ENCODE results near the gene C16orf89. TPM values are rescaled to one million over a fixed set of nuclear protein-coding genes. Genes with fewer than 3 reads are reported as not detected.
"Not testable (repeated sequence)": the region's sequence is repeated elsewhere in the genome, so short reads cannot be mapped to it uniquely, and the experiment has no call there.

C16orf89 gene
- total RNA-seq, 4 donors from 2014 or later, result not detected

GRCh38 chr16:5045499-5046115 lies 20.1 kb downstream of the C16orf89 start:
- TF ChIP-seq POLR2A (IDR thresholded peaks at IDR 0.05) (no peak), CTCF (IDR thresholded peaks at IDR 0.05 in 4 of 5, conservative IDR thresholded peaks at IDR 0.05 in 1 of 5) (no peak)
- intact Hi-C loops (cut with DNase I; ENCODE audit: low total_unique reads) (no loop called here), in situ Hi-C loops (cut with MboI; ENCODE audit: low sequenced_read_pairs in 4 of 4) (no loop called here)
- Histone ChIP-seq H3K4me3 (no peak overlapping the region), H3K27ac (no peak overlapping the region), H3K9me3 (no peaks in the 10 kb centered on the region), H3K36me3 (no peaks in the 10 kb centered on the region), H3K27me3 (no peaks in the 10 kb centered on the region), H3K4me1 (no peaks in the 10 kb centered on the region)
- DNase-seq, result no peak
- ATAC-seq, result no peak

- H3K9me3 ChIP-seq; H3K27ac ChIP-seq; in situ Hi-C loops (cut with MboI; ENCODE audit: low sequenced_read_pairs in 4 of 4); intact Hi-C loops (cut with DNase I; ENCODE audit: low total_unique reads); H3K4me3 ChIP-seq; H3K36me3 ChIP-seq; H3K27me3 ChIP-seq; ATAC-seq; DNase-seq; H3K4me1 ChIP-seq: not testable (repeated sequence)
Measured at GRCh38 chr16:5044581-5044980, 21.2 kb downstream of the C16orf89 start.

- in situ Hi-C loops (cut with MboI; ENCODE audit: low sequenced_read_pairs in 4 of 4), result no loop called here
- no peaks in the 10 kb centered on the region for H3K4me1 ChIP-seq
- no peak for TF ChIP-seq CTCF (IDR thresholded peaks at IDR 0.05 in 4 of 5, conservative IDR thresholded peaks at IDR 0.05 in 1 of 5)
- TF ChIP-seq POLR2A (IDR thresholded peaks at IDR 0.05), result no peak
- H3K27ac ChIP-seq, result no peak overlapping the region
- no peak for DNase-seq
- no peaks in the 10 kb centered on the region for H3K36me3 ChIP-seq
- ATAC-seq, result no peak
- no peaks in the 10 kb centered on the region for H3K9me3 ChIP-seq
- no peaks in the 10 kb centered on the region for H3K27me3 ChIP-seq
- intact Hi-C loops (cut with DNase I; ENCODE audit: low total_unique reads), result no loop called here
- H3K4me3 ChIP-seq, result no peak overlapping the region
Measured at GRCh38 chr16:5044011-5044540, 21.7 kb downstream of the C16orf89 start.

GRCh38 chr16:5042574-5043171 lies 23.1 kb downstream of the C16orf89 start:
- in situ Hi-C loops (cut with MboI; ENCODE audit: low sequenced_read_pairs in 4 of 4), result no loop called here

More at GRCh38 chr16:5042574-5043171, 23.1 kb downstream of the C16orf89 start:
- Histone ChIP-seq H3K36me3 (no peaks in the 10 kb centered on the region), H3K27ac (no peak overlapping the region), H3K4me3 (no peak overlapping the region), H3K4me1 (no peaks in the 10 kb centered on the region), H3K9me3 (no peaks in the 10 kb centered on the region), H3K27me3 (no peaks in the 10 kb centered on the region)
- TF ChIP-seq POLR2A (IDR thresholded peaks at IDR 0.05) (no peak), CTCF (IDR thresholded peaks at IDR 0.05 in 4 of 5, conservative IDR thresholded peaks at IDR 0.05 in 1 of 5) (no peak)
- no peak for DNase-seq
- no peak for ATAC-seq
- intact Hi-C loops (cut with DNase I; ENCODE audit: low total_unique reads), result no loop called here

Measured in gastrocnemius medialis (tissue), 4 donors.